GM23338 (cell line): Measurements from ENCODE around the gene ENTREP3. TPM values are rescaled to one million over a fixed set of nuclear protein-coding genes. Genes with fewer than 3 reads are reported as not detected.

ENCODE experiments used
- ATAC-seq: fragments of 200-7000 bp; cut with Tn5 transposase; 3 replicates; pipeline ENCODE4 v1.9.1; 2020
- DNase-seq: peaks from one replicate; pipeline ENCODE4 v3.0.0-alpha.2; 2015; ENCODE audit warnings: low spot score
- H2AFZ ChIP-seq: fragments of 200-600 bp; sonication (generic); 2 replicates; pipeline ENCODE4 v1.8.0; 2016; ENCODE audit warnings: antibody characterized with exemption, mild to moderate bottlenecking, moderate library complexity
- H3F3A ChIP-seq: fragments of 200-600 bp; sonication (generic); replicated peaks from 2 replicates; pipeline ENCODE4 v1.8.0; 2017; ENCODE audit warnings: antibody characterized with exemption, mixed run types, low read depth
- H3K27ac ChIP-seq: fragments of 200-600 bp; sonication (generic); 2 replicates; pipeline ENCODE4 v1.6.1; 2016; ENCODE audit warnings: low read depth
- H3K27me3 ChIP-seq: fragments of 200-600 bp; sonication (generic); 2 replicates; pipeline ENCODE4 v1.8.0; 2016; ENCODE audit warnings: mild to moderate bottlenecking, mixed run types, moderate library complexity; ENCODE audit not compliant: insufficient read depth
- H3K36me3 ChIP-seq: fragments of 200-600 bp; sonication (generic); 2 replicates; pipeline ENCODE4 v1.8.0; 2016; ENCODE audit warnings: mild to moderate bottlenecking; ENCODE audit not compliant: insufficient read depth
- H3K4me1 ChIP-seq: fragments of 200-600 bp; sonication (generic); 2 replicates; pipeline ENCODE4 v1.8.0; 2016; ENCODE audit warnings: mild to moderate bottlenecking, moderate library complexity; ENCODE audit not compliant: insufficient read depth
- H3K4me2 ChIP-seq: fragments of 200-600 bp; sonication (generic); 2 replicates; pipeline ENCODE4 v1.7.1; 2017; ENCODE audit warnings: mixed run types
- H3K4me3 ChIP-seq: fragments of 200-600 bp; sonication (generic); 2 replicates; pipeline ENCODE4 v1.6.1; 2016; ENCODE audit warnings: mixed run types
- H3K79me2 ChIP-seq: fragments of 200-600 bp; sonication (generic); replicated peaks from 2 replicates; pipeline ENCODE4 v1.8.0; 2017; ENCODE audit warnings: mild to moderate bottlenecking; ENCODE audit not compliant: insufficient read depth
- H3K9me2 ChIP-seq: fragments of 200-600 bp; sonication (generic); 2 replicates; pipeline ENCODE4 v1.8.0; 2017; ENCODE audit not compliant: insufficient read depth
- H4K20me1 ChIP-seq: fragments of 200-600 bp; sonication (generic); replicated peaks from 2 replicates; pipeline ENCODE4 v1.8.0; 2017; ENCODE audit warnings: mild to moderate bottlenecking; ENCODE audit not compliant: insufficient read depth
- H3K27ac Mint-ChIP-seq: 2 replicates; pipeline ENCODE4 v1.8.0; 2020; ENCODE audit warnings: inconsistent platforms, mild to moderate bottlenecking, moderate library complexity, mixed read lengths
- H3K27me3 Mint-ChIP-seq: 3 replicates; pipeline ENCODE4 v1.8.0; 2022; ENCODE audit warnings: low read depth, mild to moderate bottlenecking, moderate library complexity, mixed read lengths, inconsistent platforms; ENCODE audit not compliant: insufficient read depth, poor library complexity
- H3K36me3 Mint-ChIP-seq: 3 replicates; pipeline ENCODE4 v1.8.0; 2021; ENCODE audit warnings: low read depth, mild to moderate bottlenecking, inconsistent platforms, moderate library complexity, mixed read lengths
- H3K4me1 Mint-ChIP-seq: 3 replicates; pipeline ENCODE4 v1.8.0; 2020; ENCODE audit warnings: mild to moderate bottlenecking, inconsistent platforms, mixed read lengths
- H3K4me3 Mint-ChIP-seq: 3 replicates; pipeline ENCODE4 v1.8.0; 2021; ENCODE audit warnings: moderate library complexity, mild to moderate bottlenecking, inconsistent platforms, mixed read lengths
- H3K9me3 Mint-ChIP-seq: 3 replicates; pipeline ENCODE4 v1.8.0; 2020; ENCODE audit warnings: moderate library complexity, mild to moderate bottlenecking, inconsistent platforms, mixed read lengths
- CREB1 ChIP-seq: fragments of 250-450 bp; sonication (Bioruptor Pico); IDR thresholded peaks from 2 replicates; pipeline ENCODE4 v1.5.0; 2020; ENCODE audit warnings: low read depth, mild to moderate bottlenecking, moderate library complexity
- EZH2 ChIP-seq: fragments of 200-600 bp; sonication (generic); IDR thresholded peaks from one replicate; pipeline ENCODE4 v1.8.0; 2017; ENCODE audit warnings: antibody characterized with exemption, mild to moderate bottlenecking, low read depth; ENCODE audit not compliant: unreplicated experiment
- EZH2phosphoT487 ChIP-seq: fragments of 200-600 bp; sonication (generic); IDR thresholded peaks from one replicate; pipeline ENCODE4 v1.8.1; 2018; ENCODE audit warnings: antibody characterized with exemption; ENCODE audit not compliant: unreplicated experiment
- NANOG ChIP-seq: IDR thresholded peaks from 2 replicates; pipeline ENCODE4 v1.6.1; 2016; ENCODE audit warnings: antibody characterized with exemption, borderline replicate concordance
- REST ChIP-seq: IDR thresholded peaks from one replicate; pipeline ENCODE4 v1.6.1; 2018; ENCODE audit warnings: antibody characterized with exemption; ENCODE audit not compliant: unreplicated experiment
- STAT1 ChIP-seq: IDR thresholded peaks from one replicate; pipeline ENCODE4 v1.6.1; 2016; ENCODE audit warnings: antibody characterized with exemption; ENCODE audit not compliant: unreplicated experiment
- ZNF462 ChIP-seq: fragments of 250-450 bp; sonication (Bioruptor Pico); IDR thresholded peaks from 2 replicates; pipeline ENCODE4 v1.5.0; 2020; ENCODE audit warnings: mild to moderate bottlenecking, moderate library complexity
- polyA plus RNA-seq: library from polyadenylated mRNA; unstranded; fragments of >200 nt; fragmentation: Nextera tagmentation; extraction: Ambion mirVana; gene quantifications from 2 replicates; pipeline ENCODE4 v1.2.1, GENCODE V29; 2016
- total RNA-seq: library from RNA; depleted of rRNA; stranded (reverse); fragments of >200 nt; shearing (Covaris generic); gene quantifications from 2 replicates; pipeline ENCODE4 v1.2.3, GENCODE V29; 2014

Gene ENTREP3
- total and polyA plus RNA-seq, 2 experiments from 2014 or later: 18.6 to 46.3 TPM

GRCh38 chr1:155286544-155286943 is 31.3 kb upstream of the ENTREP3 start (continued):
- TF ChIP-seq ZNF462 (CRISPR knock-in tag) (no peak), NANOG (no peak), CREB1 (no peak), REST (no peak), EZH2 (no peak)

GRCh38 chr1:155285631-155286044 is 30.4 kb upstream of the ENTREP3 start:
- H3K36me3 ChIP-seq: no peaks in the 10 kb centered on the region
- TF ChIP-seq CREB1 (no peak), EZH2 (no peak), EZH2phosphoT487 (no peak), STAT1 (no peak)
- H3K27ac Mint-ChIP-seq: no peak overlapping the region
- peaks cover 7% of the 10 kb centered on the region for H3K27me3 Mint-ChIP-seq
- no peaks in the 10 kb centered on the region; the same call in 1 of the 3 replicates for H3K4me1 Mint-ChIP-seq
- ATAC-seq (no peak), DNase-seq (no peak)
- H2AFZ ChIP-seq: no peak overlapping the region
- H3K4me3 Mint-ChIP-seq: no peak overlapping the region
- H3K79me2 ChIP-seq: no peaks in the 10 kb centered on the region
- H3K9me3 Mint-ChIP-seq: no peaks in the 10 kb centered on the region
- H3K4me3 ChIP-seq: no peak overlapping the region
- H3F3A ChIP-seq: no peaks in the 10 kb centered on the region
- no peak overlapping the region for H3K4me2 ChIP-seq
- peaks cover 3% of the 10 kb centered on the region; the same call in 1 of the 3 replicates for H3K36me3 Mint-ChIP-seq
- no peaks in the 10 kb centered on the region; the same call in 1 of the 2 replicates for H4K20me1 ChIP-seq
- no peak overlapping the region for H3K27ac ChIP-seq
- H3K4me1 ChIP-seq: no peaks in the 10 kb centered on the region
- no peaks in the 10 kb centered on the region for H3K9me2 ChIP-seq
- H3K27me3 ChIP-seq: no peaks in the 10 kb centered on the region
